Spleen (tissue), 11 donors: ENCODE measurements around the gene JAKMIP1. TPM values are rescaled to one million over a fixed set of nuclear protein-coding genes. Genes with fewer than 3 reads are reported as not detected.
A peak's percentile ranks its signal among the peaks of the same experiment; 100 is the strongest.

Source experiments
- DNase-seq: peaks from one replicate; pipeline ENCODE4 v3.0.0-alpha.2; 2020
- H3K27ac ChIP-seq, 8 donors: fragments of 200-600 bp; sonication (generic) in 7 of 8; 1 replicate in 4 of 8; 2 replicates in 4 of 8; pipeline versions ENCODE4 v1.5.0 to v1.8.0; 2016 to 2021; ENCODE audit warnings: inconsistent platforms in 4 of 8, mild to moderate bottlenecking in 4 of 8, moderate library complexity in 1 of 8
- H3K27me3 ChIP-seq, 7 donors: fragments of 200-600 bp; sonication (generic) in 6 of 7; replicated peaks in 1 of 7; 1 replicate in 4 of 7; 2 replicates in 3 of 7; pipeline versions ENCODE4 v1.5.0 to v1.8.0; 2016 to 2021; ENCODE audit warnings: inconsistent platforms in 3 of 7, mild to moderate bottlenecking in 1 of 7
- H3K36me3 ChIP-seq, 6 donors: fragments of 200-600 bp; sonication (generic) in 5 of 6; 1 replicate in 4 of 6; 2 replicates in 2 of 6; pipeline versions ENCODE4 v1.5.0 to v1.8.0; 2016 to 2021; ENCODE audit warnings: inconsistent platforms in 2 of 6
- H3K4me1 ChIP-seq, 6 donors: fragments of 200-600 bp; sonication (generic) in 5 of 6; 1 replicate in 3 of 6; 2 replicates in 3 of 6; pipeline versions ENCODE4 v1.5.0 to v1.8.0; 2016 to 2021; ENCODE audit warnings: inconsistent platforms in 3 of 6
- H3K4me3 ChIP-seq, 8 donors: fragments of 200-600 bp; sonication (generic) in 7 of 8; 1 replicate in 4 of 8; 2 replicates in 4 of 8; pipeline versions ENCODE4 v1.5.0 to v1.8.0; 2016 to 2021; ENCODE audit warnings: inconsistent platforms in 4 of 8, mild to moderate bottlenecking in 4 of 8, moderate library complexity in 2 of 8
- H3K9me3 ChIP-seq, 8 donors: fragments of 200-600 bp; sonication (generic) in 7 of 8; 1 replicate in 4 of 8; 2 replicates in 4 of 8; pipeline versions ENCODE4 v1.5.0 to v1.8.0; 2016 to 2021; ENCODE audit warnings: inconsistent platforms in 4 of 8
- POLR2A ChIP-seq, 3 donors: fragments of 450-650 bp; IDR thresholded peaks; one replicate each; pipeline ENCODE4 v1.5.1; 2017; ENCODE audit warnings: antibody characterized with exemption in 3 of 3, mild to moderate bottlenecking in 1 of 3
- POLR2AphosphoS5 ChIP-seq, 3 donors: sonication (generic); formaldehyde crosslinking; IDR thresholded peaks; one replicate each; pipeline ENCODE4 v1.5.1; 2017; ENCODE audit warnings: antibody characterized with exemption in 3 of 3
- WGBS, 5 donors: extraction: QIAGEN DNeasy Blood & Tissue Kit in 3 of 5; methylation state at CpG; one replicate each; pipeline versions ENCODE4 v1.1.5 to v1.1.7; 2013 to 2018; 5-methylcytosine and 5-hydroxymethylcytosine counted together
- intact Hi-C: fragments of 100-400 bp; cut with DNase I; formaldehyde crosslinking; loops from one replicate; pipeline ENCODE4 v1.15.0; 2023; ENCODE audit warnings: low total_unique reads
- polyA plus RNA-seq, 3 donors: library from polyadenylated mRNA; stranded (reverse); fragments of 200-250 nt; gene quantifications; one replicate each; pipeline ENCODE4 v1.2.1, GENCODE V29; 2013
- total RNA-seq, 7 donors: library from RNA; depleted of rRNA in 3 of 7; stranded (reverse); fragments of >200 nt in 3 of 7; fragmentation: NEBNext Ultra II Directional in 4 of 7; extraction: Animal tissue kit (Norgen Biotek cat#: 25700) in 4 of 7; gene quantifications; one replicate each; pipeline versions ENCODE4 v1.1.0 to v1.2.1, GENCODE V29; 2016 to 2021
- TF ChIP-seq, protein P1 (sequence below), 11 experiments: fragments of 200-600 bp in 7 of 11; fragments of 450-650 bp in 4 of 11; sonication (generic) in 4 of 11; IDR thresholded peaks in 8 of 11; conservative IDR thresholded peaks in 3 of 11; 1 replicate in 7 of 11; 2 replicates in 4 of 11; pipeline versions ENCODE4 v1.4.0 to v1.8.0; 2016 to 2021; ENCODE audit warnings: antibody characterized with exemption in 11 of 11, inconsistent platforms in 4 of 11, mild to moderate bottlenecking in 1 of 11
- donor health status: healthy with polysubstance abuse.
- donor health status: DM: no; HTN: no; CAD: no; lungs with moderate emphysema.
- donor health status: DM: no; HTN: no; CAD: no.
- donor health status: Bipolar disorder and iron deficiency.
- donor health status: healthy.
- donor health status: DM: no; HTN: no; CAD: no.
- donor health status: DM: yes; HTN: yes; CAD: no.

The JAKMIP1 gene
- total and polyA plus RNA-seq, 10 donors: 0.37 to 8.7 (median 2.6) TPM

DNA sequence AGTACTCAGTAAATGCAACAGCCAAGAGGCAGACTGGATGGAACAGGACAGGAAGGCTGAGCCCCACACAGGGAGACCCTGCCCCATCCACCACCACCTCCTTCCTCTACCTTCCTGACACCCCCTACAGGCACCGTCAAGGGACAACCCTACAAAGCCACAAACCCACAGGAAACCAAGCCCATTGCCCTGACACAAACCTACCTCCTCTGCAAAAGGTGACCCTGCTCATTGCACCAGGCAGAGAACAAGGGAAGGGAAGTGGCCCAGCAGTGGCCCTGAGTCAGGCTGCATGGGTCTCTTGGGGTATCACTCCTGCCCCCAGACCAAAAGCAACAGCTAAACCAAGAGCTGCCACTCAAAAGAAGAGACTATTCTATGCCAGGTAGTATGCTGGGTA lies 21.0 kb downstream of the JAKMIP1 start:
- H3K27ac ChIP-seq: peak overlapping the region in 3 of 8 donors; percentile 19 to 82 (median 39)
- no peaks in the 10 kb centered on the region for H3K36me3 ChIP-seq
- peaks cover 0 to 23% (median 0%) of the 10 kb centered on the region in 7 donors for H3K27me3 ChIP-seq
- intact Hi-C loops: no loop called here
- TF ChIP-seq POLR2A (IDR thresholded peaks at IDR 0.05) (no peak), POLR2AphosphoS5 (IDR thresholded peaks at IDR 0.05) (peak in 1 of 3 donors; percentile 72)
- TF ChIP-seq, protein P1, sequence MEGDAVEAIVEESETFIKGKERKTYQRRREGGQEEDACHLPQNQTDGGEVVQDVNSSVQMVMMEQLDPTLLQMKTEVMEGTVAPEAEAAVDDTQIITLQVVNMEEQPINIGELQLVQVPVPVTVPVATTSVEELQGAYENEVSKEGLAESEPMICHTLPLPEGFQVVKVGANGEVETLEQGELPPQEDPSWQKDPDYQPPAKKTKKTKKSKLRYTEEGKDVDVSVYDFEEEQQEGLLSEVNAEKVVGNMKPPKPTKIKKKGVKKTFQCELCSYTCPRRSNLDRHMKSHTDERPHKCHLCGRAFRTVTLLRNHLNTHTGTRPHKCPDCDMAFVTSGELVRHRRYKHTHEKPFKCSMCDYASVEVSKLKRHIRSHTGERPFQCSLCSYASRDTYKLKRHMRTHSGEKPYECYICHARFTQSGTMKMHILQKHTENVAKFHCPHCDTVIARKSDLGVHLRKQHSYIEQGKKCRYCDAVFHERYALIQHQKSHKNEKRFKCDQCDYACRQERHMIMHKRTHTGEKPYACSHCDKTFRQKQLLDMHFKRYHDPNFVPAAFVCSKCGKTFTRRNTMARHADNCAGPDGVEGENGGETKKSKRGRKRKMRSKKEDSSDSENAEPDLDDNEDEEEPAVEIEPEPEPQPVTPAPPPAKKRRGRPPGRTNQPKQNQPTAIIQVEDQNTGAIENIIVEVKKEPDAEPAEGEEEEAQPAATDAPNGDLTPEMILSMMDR (IDR thresholded peaks at IDR 0.05 in 8 of 11, conservative IDR thresholded peaks at IDR 0.05 in 3 of 11): peak in 1 of 11 experiments; percentile 7
- peak overlapping the region in 1 of 8 donors; percentile 4 for H3K4me3 ChIP-seq
- H3K9me3 ChIP-seq: peaks cover 0 to 22% (median 5%) of the 10 kb centered on the region in 8 donors
- 6 to 50% (median 15%) methylated on average over 1 of the region's 1 CpG for WGBS, 5 donors
- no peak for DNase-seq
- H3K4me1 ChIP-seq: peaks cover 0 to 35% (median 0%) of the 10 kb centered on the region in 6 donors

DNA sequence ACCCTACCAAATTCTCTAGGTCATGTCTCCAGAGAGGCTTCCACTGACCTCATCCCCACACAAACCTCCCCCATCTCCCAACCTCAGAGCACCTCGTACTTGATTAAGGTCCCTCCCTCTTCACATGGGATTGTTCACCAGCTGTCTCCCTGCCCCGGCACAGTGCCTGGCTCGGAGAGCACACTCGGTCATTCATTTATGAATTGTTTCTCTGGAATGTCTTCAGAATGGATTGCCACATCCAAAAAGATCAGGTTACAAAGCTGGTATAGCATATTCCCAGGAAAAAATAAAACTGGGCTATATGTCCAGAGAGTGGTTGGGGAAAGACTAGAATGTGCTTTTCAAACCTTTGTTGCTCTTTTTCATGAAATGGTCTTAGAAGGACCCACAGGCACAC lies 21.6 kb downstream of the JAKMIP1 start:
- peak overlapping the region in 3 of 8 donors; percentile 13 to 82 (median 39) for H3K27ac ChIP-seq
- no peaks in the 10 kb centered on the region for H3K36me3 ChIP-seq
- peaks cover 0 to 31% (median 0%) of the 10 kb centered on the region in 6 donors for H3K4me1 ChIP-seq
- peaks cover 0 to 23% (median 0%) of the 10 kb centered on the region in 7 donors for H3K27me3 ChIP-seq
- no peak for DNase-seq
- no peak overlapping the region for H3K4me3 ChIP-seq
- TF ChIP-seq, protein P1 (IDR thresholded peaks at IDR 0.05 in 8 of 11, conservative IDR thresholded peaks at IDR 0.05 in 3 of 11): no peak
- TF ChIP-seq POLR2AphosphoS5 (IDR thresholded peaks at IDR 0.05) (no peak), POLR2A (IDR thresholded peaks at IDR 0.05) (no peak)
- intact Hi-C loops: no loop called here
- WGBS, 5 donors: 66 to 91% (median 82%) methylated on average over 4 of the region's 4 CpGs
- peaks cover 0 to 22% (median 5%) of the 10 kb centered on the region in 8 donors for H3K9me3 ChIP-seq

DNA sequence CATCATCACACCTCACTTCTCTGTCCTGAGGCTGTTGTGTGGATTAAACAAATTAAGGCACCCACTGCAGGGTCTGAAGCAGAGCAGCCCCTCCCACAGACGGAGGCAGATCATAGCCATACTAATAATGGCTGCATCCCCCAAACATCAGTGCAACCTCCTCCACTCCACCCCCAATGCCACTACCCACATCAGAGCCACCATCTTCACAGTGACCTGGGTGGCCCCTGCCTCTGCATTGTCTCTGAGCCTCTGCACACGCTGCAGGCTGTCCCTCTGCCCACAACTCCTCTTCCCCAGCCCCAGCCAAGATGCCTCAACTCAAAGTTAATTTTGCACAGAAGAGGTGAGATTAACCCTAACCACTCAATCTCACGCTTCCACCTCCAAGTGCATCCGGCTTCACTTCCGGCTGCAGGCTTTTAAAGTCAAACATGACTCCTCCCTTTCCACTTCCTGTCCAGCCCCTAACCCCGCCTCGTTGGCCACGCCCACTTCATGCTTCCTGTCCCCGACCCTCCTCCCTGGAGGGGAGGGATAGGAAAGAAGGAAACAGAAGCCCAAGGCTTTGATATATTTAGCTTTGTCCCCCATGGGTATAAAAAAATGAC lies 22.7 kb downstream of the JAKMIP1 start:
- intact Hi-C loops: no loop called here
- Histone ChIP-seq H3K9me3 (peaks cover 0 to 22% (median 5%) of the 10 kb centered on the region in 8 donors), H3K4me1 (peaks cover 0 to 23% (median 0%) of the 10 kb centered on the region in 6 donors), H3K27me3 (peaks cover 0 to 18% (median 0%) of the 10 kb centered on the region in 7 donors), H3K4me3 (peak overlapping the region in 1 of 8 donors; percentile 17), H3K36me3 (no peaks in the 10 kb centered on the region), H3K27ac (peak overlapping the region in 1 of 8 donors; percentile 71)
- TF ChIP-seq POLR2A (IDR thresholded peaks at IDR 0.05): no peak
- TF ChIP-seq, protein P1 (IDR thresholded peaks at IDR 0.05 in 8 of 11, conservative IDR thresholded peaks at IDR 0.05 in 3 of 11): no peak
- TF ChIP-seq POLR2AphosphoS5 (IDR thresholded peaks at IDR 0.05): peak in 2 of 3 donors; percentile 46 to 60
- DNase-seq: no peak
- WGBS, 5 donors: 28 to 47% (median 31%) methylated on average over 8 to 9 of the region's 9 CpGs

DNA sequence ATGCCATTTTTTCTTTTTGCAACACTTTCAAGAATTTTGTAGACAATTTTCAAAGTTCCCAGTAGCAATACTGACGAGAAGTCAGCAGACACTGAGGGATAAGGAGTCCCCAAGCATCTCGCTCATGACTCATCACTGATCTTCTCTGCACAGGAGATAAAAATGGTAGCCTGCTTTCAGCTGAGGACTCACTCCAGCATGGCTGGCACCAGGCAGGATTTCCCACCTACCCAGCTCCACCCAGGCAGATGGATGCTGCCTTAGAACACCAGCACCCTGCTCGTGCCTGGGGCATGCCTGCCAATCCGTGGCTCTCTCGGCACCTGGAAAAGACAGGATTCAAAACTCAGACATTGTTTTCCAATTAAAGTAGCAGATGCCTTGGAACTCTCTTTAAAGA lies 24.9 kb downstream of the JAKMIP1 start:
- Histone ChIP-seq H3K27ac (no peak overlapping the region), H3K4me3 (no peak overlapping the region), H3K9me3 (peaks cover 0 to 15% (median 2%) of the 10 kb centered on the region in 8 donors), H3K36me3 (no peaks in the 10 kb centered on the region), H3K4me1 (peaks cover 0 to 15% (median 0%) of the 10 kb centered on the region in 6 donors), H3K27me3 (peaks cover 0 to 10% (median 0%) of the 10 kb centered on the region in 7 donors)
- TF ChIP-seq, protein P1 (IDR thresholded peaks at IDR 0.05 in 8 of 11, conservative IDR thresholded peaks at IDR 0.05 in 3 of 11): no peak
- TF ChIP-seq POLR2A (IDR thresholded peaks at IDR 0.05): no peak
- TF ChIP-seq POLR2AphosphoS5 (IDR thresholded peaks at IDR 0.05): no peak
- intact Hi-C loops: no loop called here
- DNase-seq: no peak
- 86 to 94% (median 89%) methylated on average over 5 of the region's 5 CpGs for WGBS, 5 donors
